ENCODE results near the gene AK8. TPM values are rescaled to one million over a fixed set of nuclear protein-coding genes. Genes with fewer than 3 reads are reported as not detected.
A peak's percentile ranks its signal among the peaks of the same experiment; 100 is the strongest.

AK8 gene
- total RNA-seq, 2 donors from 2014 or later = 0.24 to 0.63 TPM

GRCh38 chr9:132883349-132884294 is 5.5 kb upstream of the AK8 start:
- Mint-ChIP-seq H3K4me3 (no peak overlapping the region), H3K27me3 (ENCODE audit: low read depth) (no peaks in the 10 kb centered on the region), H3K27ac (no peak overlapping the region), H3K9me3 (no peaks in the 10 kb centered on the region), H3K36me3 (ENCODE audit: insufficient read depth in 2 of 2) (no peaks in the 10 kb centered on the region), H3K4me1 (ENCODE audit: low read depth) (peaks cover 32% of the 10 kb centered on the region)
- DNase-seq (no peak), ATAC-seq (replicated peaks in 1 of 2) (no peak)

DNA sequence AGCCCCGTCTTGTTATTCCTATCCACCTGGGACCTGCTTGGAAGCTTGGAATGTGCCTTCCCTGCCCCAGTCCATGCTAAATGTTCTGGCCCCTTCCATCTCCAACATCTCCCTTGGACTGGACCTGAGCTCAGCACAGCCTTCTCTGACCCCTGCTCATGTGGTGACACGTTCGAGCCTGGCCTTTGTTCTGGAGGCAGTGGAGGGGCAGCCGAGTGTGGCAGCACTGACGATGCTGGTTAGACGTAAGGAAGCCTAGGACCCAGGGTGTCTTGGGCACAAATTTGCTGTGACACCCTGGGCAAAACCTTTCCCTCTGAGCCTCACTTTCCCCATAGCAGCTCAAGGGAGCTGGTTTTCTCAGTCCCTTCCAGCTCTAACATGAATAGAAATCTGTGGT is 4.5 kb upstream of the AK8 start:
- no peaks in the 10 kb centered on the region for H3K27me3 Mint-ChIP-seq (ENCODE audit: low read depth)
- DNase-seq (no peak), ATAC-seq (replicated peaks in 1 of 2) (no peak)
- H3K36me3 Mint-ChIP-seq (ENCODE audit: insufficient read depth in 2 of 2) = no peaks in the 10 kb centered on the region
- H3K4me1 Mint-ChIP-seq (ENCODE audit: low read depth) = peaks cover 30% of the 10 kb centered on the region
- H3K9me3 Mint-ChIP-seq = no peaks in the 10 kb centered on the region
- no peak overlapping the region for H3K27ac Mint-ChIP-seq
- H3K4me3 Mint-ChIP-seq = no peak overlapping the region

- peaks cover 30% of the 10 kb centered on the region for H3K4me1 Mint-ChIP-seq (ENCODE audit: low read depth)
- no peaks in the 10 kb centered on the region for H3K9me3 Mint-ChIP-seq
- no peak overlapping the region for H3K4me3 Mint-ChIP-seq
- no peaks in the 10 kb centered on the region for H3K27me3 Mint-ChIP-seq (ENCODE audit: low read depth)
- H3K27ac Mint-ChIP-seq = no peak overlapping the region
- ATAC-seq (replicated peaks in 1 of 2) (no peak), DNase-seq (no peak)
- no peaks in the 10 kb centered on the region for H3K36me3 Mint-ChIP-seq (ENCODE audit: insufficient read depth in 2 of 2)
Measured at GRCh38 chr9:132881826-132882225, 3.7 kb upstream of the AK8 start.

GRCh38 chr9:132880324-132880661 is 2.2 kb upstream of the AK8 start:
- H3K4me3 Mint-ChIP-seq = peak overlapping the region in 1 of 2 donors; percentile 12
- no peaks in the 10 kb centered on the region for H3K9me3 Mint-ChIP-seq
- ATAC-seq (replicated peaks in 1 of 2) = no peak
- no peaks in the 10 kb centered on the region for H3K27me3 Mint-ChIP-seq (ENCODE audit: low read depth)
- H3K4me1 Mint-ChIP-seq (ENCODE audit: low read depth) = peaks cover 30% of the 10 kb centered on the region
- DNase-seq = no peak
- H3K27ac Mint-ChIP-seq = no peak overlapping the region
- H3K36me3 Mint-ChIP-seq (ENCODE audit: insufficient read depth in 2 of 2) = no peaks in the 10 kb centered on the region

DNA sequence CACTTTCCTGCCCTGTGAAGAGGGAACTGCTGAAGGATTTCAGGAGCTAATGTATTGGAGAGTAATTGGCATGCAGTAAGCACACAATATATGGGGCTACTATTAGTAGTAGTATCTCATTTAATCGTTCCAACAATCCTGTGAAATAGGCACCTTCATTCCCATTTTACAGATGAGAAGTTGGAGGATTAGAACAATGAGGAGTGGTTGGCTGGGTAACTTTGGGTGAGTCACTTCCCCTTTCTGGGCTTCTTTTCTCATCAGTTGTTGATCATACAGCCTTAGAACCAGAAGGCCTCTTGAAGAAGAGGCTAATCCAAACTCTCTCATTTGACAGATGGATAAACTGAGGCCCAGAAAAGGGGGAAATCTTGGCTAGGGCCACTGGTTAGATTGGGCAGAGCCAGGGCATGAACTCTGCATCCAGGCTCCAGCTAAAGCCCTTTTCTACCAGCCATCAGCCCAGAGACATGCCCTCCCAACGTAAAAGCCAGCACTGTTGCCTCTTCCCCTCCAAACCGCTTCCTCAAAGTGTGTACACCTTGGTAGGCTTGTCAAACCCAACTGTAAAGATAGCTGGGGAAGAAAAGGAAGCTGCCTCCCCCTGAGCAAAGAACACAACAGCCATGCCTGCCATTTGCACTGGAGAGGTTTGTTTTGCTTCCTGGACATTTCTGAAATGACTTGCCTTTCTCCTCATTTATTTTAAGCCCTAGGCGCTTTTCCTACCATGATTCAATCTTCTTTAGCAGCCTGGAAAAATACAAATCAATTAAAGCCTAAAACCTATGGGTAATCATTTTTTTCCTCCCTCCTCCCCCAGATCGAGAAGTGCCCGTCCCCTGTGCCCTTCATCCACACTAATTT is 1.6 kb upstream of the AK8 start:
- no peak for ATAC-seq (replicated peaks in 1 of 2)
- Mint-ChIP-seq H3K36me3 (ENCODE audit: insufficient read depth in 2 of 2) (no peaks in the 10 kb centered on the region), H3K4me3 (peak overlapping the region; percentile 81 to 83), H3K27me3 (ENCODE audit: low read depth) (peaks cover 2% of the 10 kb centered on the region), H3K4me1 (ENCODE audit: low read depth) (peaks cover 30% of the 10 kb centered on the region), H3K27ac (peak overlapping the region; percentile 79), H3K9me3 (no peaks in the 10 kb centered on the region)
- DNase-seq = no peak

DNA sequence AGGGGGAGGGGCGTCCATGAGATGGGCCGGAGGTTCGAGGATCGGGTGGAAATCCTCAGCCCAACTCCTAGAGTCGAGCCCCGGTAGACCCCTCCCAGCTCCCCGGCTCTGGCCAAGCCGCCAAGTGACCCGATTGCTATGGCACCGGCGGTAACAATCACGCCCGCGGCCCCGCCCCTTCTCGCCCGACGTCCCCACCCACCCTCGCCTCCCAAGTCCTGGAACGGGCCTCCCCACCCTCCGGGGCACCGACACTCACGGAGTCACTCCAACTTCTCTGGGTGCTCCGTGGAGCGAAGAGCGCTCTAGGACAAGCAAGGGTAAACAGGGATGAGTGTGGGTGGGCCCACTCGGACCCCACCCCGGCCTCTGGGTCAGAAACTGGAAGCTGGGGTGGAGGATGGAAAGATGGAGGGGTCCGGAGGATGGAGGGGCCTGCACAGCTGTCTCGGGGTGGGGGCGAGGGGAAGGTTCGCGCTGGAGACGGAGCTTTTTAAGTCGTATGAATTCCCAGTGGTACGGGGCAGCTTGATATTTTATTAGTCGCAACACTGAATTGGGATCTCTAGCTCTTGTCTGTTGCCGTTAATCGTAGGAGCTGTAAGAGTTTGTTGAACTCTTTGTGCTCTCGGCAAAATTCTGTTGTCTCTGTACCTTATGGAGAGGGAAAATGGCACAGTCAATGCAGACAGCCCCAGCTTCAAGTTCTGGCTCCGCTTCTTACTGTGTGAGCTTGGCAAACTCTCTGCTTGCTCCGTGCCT is 792 bp upstream of the AK8 start, which contains the start of gene SPACA9:
Gene SPACA9 (plus strand): TSS at position 204 of the 762 bp plus-strand sequence. CDS start 5,050 bp downstream, outside the sequence.
- Mint-ChIP-seq H3K4me3 (peak within 1 kb of the TSS; percentile 81 to 83), H3K27ac (peak within 1 kb of the TSS; percentile 79)
- peak; percentile 43 to 54 for ATAC-seq (replicated peaks in 1 of 2)

GRCh38 chr9:132877458-132877823 is 643 bp downstream of the AK8 start:
- no peak overlapping the region for H3K27ac Mint-ChIP-seq
- ATAC-seq (replicated peaks in 1 of 2) = no peak

More for the DNA sequence above, 792 bp upstream of the AK8 start, which contains the start of gene SPACA9:
- H3K27me3 Mint-ChIP-seq (ENCODE audit: low read depth) = peaks cover 6% of the 10 kb centered on the region
- H3K36me3 Mint-ChIP-seq (ENCODE audit: insufficient read depth in 2 of 2) = no peaks in the 10 kb centered on the region
- DNase-seq = peak; percentile 41 to 45
- H3K4me1 Mint-ChIP-seq (ENCODE audit: low read depth) = peaks cover 30% of the 10 kb centered on the region
- no peaks in the 10 kb centered on the region for H3K9me3 Mint-ChIP-seq

DNA sequence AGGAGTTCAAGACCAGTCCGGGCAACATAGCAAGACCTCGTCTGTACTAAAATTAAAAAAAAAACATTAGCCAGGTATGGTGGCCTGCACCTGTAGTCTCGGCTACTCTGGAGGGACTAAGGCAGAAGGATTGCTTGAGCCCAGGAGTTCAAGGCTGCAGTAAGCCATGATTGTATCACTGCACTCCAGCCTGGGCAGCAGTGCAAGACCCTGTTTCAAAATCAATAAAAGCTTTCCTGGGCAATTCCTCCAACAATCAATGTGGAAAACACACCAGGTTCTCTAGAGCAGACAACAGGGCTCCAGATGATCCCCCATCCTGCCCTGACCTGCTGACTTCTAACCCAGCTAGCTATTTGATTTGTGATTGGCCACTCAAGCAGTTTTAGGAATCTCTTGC is 1.2 kb downstream of the AK8 start:
- H3K9me3 Mint-ChIP-seq = no peaks in the 10 kb centered on the region
- H3K4me3 Mint-ChIP-seq = peak overlapping the region; percentile 81 to 88
- H3K4me1 Mint-ChIP-seq (ENCODE audit: low read depth) = peaks cover 24% of the 10 kb centered on the region
- peaks cover 6% of the 10 kb centered on the region for H3K27me3 Mint-ChIP-seq (ENCODE audit: low read depth)
- H3K27ac Mint-ChIP-seq = no peak overlapping the region
- no peak for ATAC-seq (replicated peaks in 1 of 2)
- H3K36me3 Mint-ChIP-seq (ENCODE audit: insufficient read depth in 2 of 2) = no peaks in the 10 kb centered on the region
- DNase-seq = no peak

More at GRCh38 chr9:132877458-132877823, 643 bp downstream of the AK8 start:
- DNase-seq = no peak
- Mint-ChIP-seq H3K4me3 (peak overlapping the region; percentile 81 to 88), H3K4me1 (ENCODE audit: low read depth) (peaks cover 29% of the 10 kb centered on the region), H3K36me3 (ENCODE audit: insufficient read depth in 2 of 2) (no peaks in the 10 kb centered on the region), H3K27me3 (ENCODE audit: low read depth) (peaks cover 6% of the 10 kb centered on the region), H3K9me3 (no peaks in the 10 kb centered on the region)

- Mint-ChIP-seq H3K27ac (no peak overlapping the region), H3K4me1 (ENCODE audit: low read depth) (peaks cover 22% of the 10 kb centered on the region), H3K9me3 (no peaks in the 10 kb centered on the region), H3K27me3 (ENCODE audit: low read depth) (peaks cover 6% of the 10 kb centered on the region), H3K4me3 (no peak overlapping the region), H3K36me3 (ENCODE audit: insufficient read depth in 2 of 2) (no peaks in the 10 kb centered on the region)
- no peak for DNase-seq
- no peak for ATAC-seq (replicated peaks in 1 of 2)
Measured at GRCh38 chr9:132875159-132875558, 2.9 kb downstream of the AK8 start.

DNA sequence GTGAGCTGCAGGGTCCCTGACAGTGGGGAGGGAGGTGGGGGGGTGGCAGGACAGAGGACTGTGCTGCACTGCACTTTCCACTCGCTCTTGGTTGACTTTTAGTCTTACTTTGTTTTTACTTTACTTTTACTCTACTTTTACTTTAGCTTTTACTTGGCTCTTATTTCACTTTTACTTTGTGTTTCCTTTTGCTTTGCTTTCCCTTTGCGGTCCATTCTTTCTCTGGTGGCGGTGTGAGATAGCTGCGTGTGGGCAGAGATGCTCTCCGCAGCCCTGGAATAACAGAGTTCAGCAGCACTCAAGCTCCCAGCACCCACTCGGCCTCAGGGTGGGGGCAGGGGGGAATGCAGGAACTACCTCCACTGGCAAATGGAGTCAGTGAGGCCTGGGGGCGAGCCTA is 4.7 kb downstream of the AK8 start:
- peak overlapping the region; percentile 45 to 48 for H3K4me3 Mint-ChIP-seq
- peak overlapping the region; percentile 41 for H3K27ac Mint-ChIP-seq
- DNase-seq = no peak
- ATAC-seq (replicated peaks in 1 of 2) = peak; percentile 27 to 59
- peaks cover 6% of the 10 kb centered on the region for H3K27me3 Mint-ChIP-seq (ENCODE audit: low read depth)
- H3K36me3 Mint-ChIP-seq (ENCODE audit: insufficient read depth in 2 of 2) = no peaks in the 10 kb centered on the region
- H3K9me3 Mint-ChIP-seq = no peaks in the 10 kb centered on the region
- peaks cover 7% of the 10 kb centered on the region for H3K4me1 Mint-ChIP-seq (ENCODE audit: low read depth)

- no peak overlapping the region for H3K27ac Mint-ChIP-seq
- no peak for DNase-seq
Measured at GRCh38 chr9:132869266-132869665, 8.8 kb downstream of the AK8 start.

DNA sequence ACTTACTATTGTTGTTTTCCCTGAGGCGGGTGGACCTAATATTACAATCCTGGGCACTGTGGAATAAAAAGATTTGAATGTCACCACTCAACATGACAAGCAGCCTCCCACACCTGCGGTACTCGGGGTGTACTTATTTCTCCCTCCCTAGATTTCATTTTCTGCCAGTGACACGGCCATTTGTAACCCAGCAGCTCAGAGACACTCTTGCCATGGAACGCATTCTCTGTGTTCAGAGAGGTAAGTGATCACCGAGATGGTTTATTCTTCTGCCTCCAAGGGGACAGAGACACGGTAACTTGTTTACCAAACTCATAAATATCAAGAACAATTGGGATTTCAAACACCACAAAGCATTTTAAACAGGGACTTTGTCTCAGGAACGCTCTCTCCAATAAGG is 11.2 kb downstream of the AK8 start:
- Mint-ChIP-seq H3K36me3 (ENCODE audit: insufficient read depth in 2 of 2) (no peaks in the 10 kb centered on the region), H3K27ac (no peak overlapping the region), H3K27me3 (ENCODE audit: low read depth) (no peaks in the 10 kb centered on the region), H3K4me3 (no peak overlapping the region), H3K4me1 (ENCODE audit: low read depth) (peaks cover 16% of the 10 kb centered on the region), H3K9me3 (no peaks in the 10 kb centered on the region)
- ATAC-seq (replicated peaks in 1 of 2) (no peak), DNase-seq (no peak)

More at GRCh38 chr9:132869266-132869665, 8.8 kb downstream of the AK8 start:
- Mint-ChIP-seq H3K27me3 (ENCODE audit: low read depth) (no peaks in the 10 kb centered on the region), H3K9me3 (no peaks in the 10 kb centered on the region), H3K36me3 (ENCODE audit: insufficient read depth in 2 of 2) (no peaks in the 10 kb centered on the region), H3K4me3 (no peak overlapping the region), H3K4me1 (ENCODE audit: low read depth) (peaks cover 11% of the 10 kb centered on the region)
- ATAC-seq (replicated peaks in 1 of 2) = no peak
